Neural progenitor cell (in vitro differentiated cells): ENCODE data around the gene SETD3. TPM values are rescaled to one million over a fixed set of nuclear protein-coding genes. Genes with fewer than 3 reads are reported as not detected.
A peak's percentile ranks its signal among the peaks of the same experiment; 100 is the strongest.

ENCODE experiments used
- DNase-seq: peaks from one replicate; pipeline ENCODE4 v3.0.0-alpha.2; 2016; ENCODE audit warnings: low spot score
- H2AFZ ChIP-seq: fragments of 200-600 bp; sonication (generic); replicated peaks from 2 replicates; pipeline ENCODE4 v1.6.1; 2016; ENCODE audit warnings: antibody characterized with exemption
- H3F3A ChIP-seq: fragments of 200-600 bp; sonication (generic); 2 replicates; pipeline ENCODE4 v1.6.1; 2016; ENCODE audit warnings: antibody characterized with exemption, low read depth
- H3K27ac ChIP-seq: fragments of 200-600 bp; sonication (generic); 2 replicates; pipeline ENCODE4 v1.5.1; 2016; ENCODE audit warnings: mild to moderate bottlenecking
- H3K27me3 ChIP-seq: fragments of 200-600 bp; sonication (generic); 2 replicates; pipeline ENCODE4 v1.6.1; 2016; ENCODE audit warnings: mild to moderate bottlenecking, moderate library complexity
- H3K36me3 ChIP-seq: fragments of 200-600 bp; sonication (generic); 2 replicates; pipeline ENCODE4 v1.5.1; 2016
- H3K4me1 ChIP-seq: fragments of 200-600 bp; sonication (generic); 2 replicates; pipeline ENCODE4 v1.6.1; 2016; ENCODE audit warnings: mixed run types
- H3K4me2 ChIP-seq: fragments of 200-600 bp; sonication (generic); 2 replicates; pipeline ENCODE4 v1.6.1; 2016
- H3K4me3 ChIP-seq: fragments of 200-600 bp; sonication (generic); 2 replicates; pipeline ENCODE4 v1.5.1; 2016
- H3K79me2 ChIP-seq: fragments of 200-600 bp; sonication (generic); 2 replicates; pipeline ENCODE4 v1.6.1; 2016; ENCODE audit warnings: low read depth
- H3K9ac ChIP-seq: fragments of 200-600 bp; sonication (generic); 2 replicates; pipeline ENCODE4 v1.6.1; 2016
- H3K9me3 ChIP-seq: fragments of 200-600 bp; sonication (generic); 2 replicates; pipeline ENCODE4 v1.5.1; 2016; ENCODE audit warnings: low read depth
- H4K20me1 ChIP-seq: fragments of 200-600 bp; sonication (generic); 2 replicates; pipeline ENCODE4 v1.6.1; 2016; ENCODE audit warnings: low read depth
- H3K27ac Mint-ChIP-seq: 3 replicates; pipeline ENCODE4 v1.8.0; 2021; ENCODE audit warnings: mixed read lengths
- H3K27me3 Mint-ChIP-seq: 2 replicates; pipeline ENCODE4 v1.8.0; 2022; ENCODE audit warnings: low read depth, mild to moderate bottlenecking, inconsistent platforms, moderate library complexity, mixed read lengths; ENCODE audit not compliant: insufficient read depth
- H3K36me3 Mint-ChIP-seq: 3 replicates; pipeline ENCODE4 v1.8.0; 2021; ENCODE audit warnings: mixed read lengths
- H3K4me1 Mint-ChIP-seq: 3 replicates; pipeline ENCODE4 v1.8.0; 2021; ENCODE audit warnings: mixed read lengths
- H3K4me3 Mint-ChIP-seq: 3 replicates; pipeline ENCODE4 v1.8.0; 2021; ENCODE audit warnings: mild to moderate bottlenecking, moderate library complexity, mixed read lengths
- H3K9me3 Mint-ChIP-seq: 3 replicates; pipeline ENCODE4 v1.8.0; 2020; ENCODE audit warnings: mixed read lengths
- CTCF ChIP-seq: fragments of 200-600 bp; sonication (generic); IDR thresholded peaks from 2 replicates; pipeline ENCODE4 v1.5.1; 2017; ENCODE audit warnings: antibody characterized with exemption, mild to moderate bottlenecking
- EZH2 ChIP-seq: fragments of 200-600 bp; sonication (generic); IDR thresholded peaks from 2 replicates; pipeline ENCODE4 v1.6.1; 2017; ENCODE audit warnings: antibody characterized with exemption, mild to moderate bottlenecking, moderate library complexity
- EZH2phosphoT487 ChIP-seq: fragments of 200-600 bp; sonication (generic); IDR thresholded peaks from 2 replicates; pipeline ENCODE4 v1.6.1; 2017; ENCODE audit warnings: antibody characterized with exemption
- total RNA-seq: library from RNA; depleted of rRNA; stranded (reverse); fragments of >200 nt; gene quantifications from 2 replicates; pipeline ENCODE4 v1.2.3, GENCODE V29; 2015; ENCODE audit warnings: low replicate concordance

Gene SETD3
- total RNA-seq, 1 donor from 2014 or later, result 68.0 TPM

- DNase-seq, result no peak
- Histone ChIP-seq H3K79me2 (peaks cover 45% of the 10 kb centered on the region), H2AFZ (no peak overlapping the region), H3K27me3 (no peaks in the 10 kb centered on the region), H3K27ac (no peak overlapping the region), H3K4me3 (no peak overlapping the region), H3F3A (peaks cover 43% of the 10 kb centered on the region), H3K4me1 (peaks cover 64% of the 10 kb centered on the region), H4K20me1 (peaks cover 46% of the 10 kb centered on the region), H3K36me3 (no peaks in the 10 kb centered on the region), H3K9me3 (no peaks in the 10 kb centered on the region), H3K4me2 (no peak overlapping the region), H3K9ac (no peak overlapping the region)
- peaks cover 70% of the 10 kb centered on the region for H3K4me1 Mint-ChIP-seq
- H3K27me3 Mint-ChIP-seq, result peaks cover 2% of the 10 kb centered on the region
- H3K36me3 Mint-ChIP-seq, result peaks cover 3% of the 10 kb centered on the region
- peak overlapping the region; percentile 33 for H3K27ac Mint-ChIP-seq
- no peaks in the 10 kb centered on the region for H3K9me3 Mint-ChIP-seq
- no peak overlapping the region for H3K4me3 Mint-ChIP-seq
- TF ChIP-seq EZH2 (no peak), EZH2phosphoT487 (no peak), CTCF (no peak)
Measured at GRCh38 chr14:99527026-99527425, 46.4 kb upstream of the SETD3 start.

GRCh38 chr14:99525699-99526080 lies 45.0 kb upstream of the SETD3 start:
- peaks cover 44% of the 10 kb centered on the region for H3F3A ChIP-seq
- H3K27me3 Mint-ChIP-seq, result peaks cover 2% of the 10 kb centered on the region
- peak overlapping the region; percentile 2 for H3K27ac ChIP-seq
- peaks cover 54% of the 10 kb centered on the region for H3K79me2 ChIP-seq
- H3K36me3 Mint-ChIP-seq, result peaks cover 3% of the 10 kb centered on the region
- peaks cover 46% of the 10 kb centered on the region for H4K20me1 ChIP-seq
- H3K4me2 ChIP-seq, result no peak overlapping the region
- H3K9me3 ChIP-seq, result no peaks in the 10 kb centered on the region
- H3K4me1 Mint-ChIP-seq, result peaks cover 67% of the 10 kb centered on the region
- no peak for DNase-seq
- H3K9ac ChIP-seq, result no peak overlapping the region
- H3K27me3 ChIP-seq, result no peaks in the 10 kb centered on the region
- no peaks in the 10 kb centered on the region for H3K9me3 Mint-ChIP-seq
- no peak overlapping the region for H3K4me3 ChIP-seq
- no peaks in the 10 kb centered on the region for H3K36me3 ChIP-seq
- no peak overlapping the region for H2AFZ ChIP-seq
- peaks cover 69% of the 10 kb centered on the region for H3K4me1 ChIP-seq
- TF ChIP-seq CTCF (no peak), EZH2 (no peak), EZH2phosphoT487 (no peak)
- H3K4me3 Mint-ChIP-seq, result no peak overlapping the region
- H3K27ac Mint-ChIP-seq, result no peak overlapping the region

GRCh38 chr14:99524804-99525698 lies 44.4 kb upstream of the SETD3 start:
- H3F3A ChIP-seq, result peaks cover 39% of the 10 kb centered on the region
- no peak overlapping the region for H3K9ac ChIP-seq
- peaks cover 51% of the 10 kb centered on the region for H3K79me2 ChIP-seq
- Mint-ChIP-seq H3K27ac (no peak overlapping the region), H3K4me1 (peaks cover 62% of the 10 kb centered on the region), H3K4me3 (peak overlapping the region; percentile 53), H3K27me3 (peaks cover 2% of the 10 kb centered on the region), H3K36me3 (peaks cover 3% of the 10 kb centered on the region), H3K9me3 (no peaks in the 10 kb centered on the region)
- H3K4me1 ChIP-seq, result peaks cover 64% of the 10 kb centered on the region
- DNase-seq, result peak; percentile 67
- H3K36me3 ChIP-seq, result no peaks in the 10 kb centered on the region
- no peak for TF ChIP-seq EZH2phosphoT487
- TF ChIP-seq CTCF, result peak; percentile 47
- peak overlapping the region; percentile 2 for H3K27ac ChIP-seq
- no peak overlapping the region for H2AFZ ChIP-seq
- peak overlapping the region; percentile 43 for H3K4me2 ChIP-seq
- H3K27me3 ChIP-seq, result no peaks in the 10 kb centered on the region
- H3K4me3 ChIP-seq, result no peak overlapping the region
- H4K20me1 ChIP-seq, result peaks cover 41% of the 10 kb centered on the region
- no peaks in the 10 kb centered on the region for H3K9me3 ChIP-seq
